H9 (cell line): ENCODE results near the gene ATP6V0A4. TPM values are rescaled to one million over a fixed set of nuclear protein-coding genes. Genes with fewer than 3 reads are reported as not detected.

Experiments used
- DNase-seq: peaks from one replicate; pipeline ENCODE4 v3.0.0-alpha.2; 2017
- H2AFZ ChIP-seq: one replicate; pipeline ENCODE4 v1.6.1; 2013; ENCODE audit warnings: mild to moderate bottlenecking, low read length, control low read depth, moderate library complexity
- H2AK5ac ChIP-seq: 2 replicates; pipeline ENCODE4 v1.6.1; 2013; ENCODE audit warnings: low read length, control low read depth, mixed read lengths; ENCODE audit not compliant: insufficient read length
- H2BK120ac ChIP-seq: one replicate; pipeline ENCODE4 v1.6.1; 2013; ENCODE audit warnings: low read depth, mild to moderate bottlenecking, low read length, control low read depth, inconsistent platforms; ENCODE audit not compliant: poor library complexity, severe bottlenecking
- H2BK12ac ChIP-seq: 2 replicates; pipeline ENCODE4 v1.6.1; 2013; ENCODE audit warnings: low read length, control low read depth, mixed read lengths, low read depth; ENCODE audit not compliant: insufficient read length
- H2BK15ac ChIP-seq: 2 replicates; pipeline ENCODE4 v1.6.1; 2013; ENCODE audit warnings: low read depth, low read length, control low read depth
- H2BK20ac ChIP-seq: one replicate; pipeline ENCODE4 v1.6.1; 2013; ENCODE audit warnings: low read depth, mild to moderate bottlenecking, low read length, control low read depth, inconsistent platforms; ENCODE audit not compliant: poor library complexity, severe bottlenecking
- H2BK5ac ChIP-seq: 2 replicates; pipeline ENCODE4 v1.6.1; 2013; ENCODE audit warnings: low read length, control low read depth, mixed read lengths; ENCODE audit not compliant: insufficient read length
- H3K14ac ChIP-seq: 2 replicates; pipeline ENCODE4 v1.6.1; 2013; ENCODE audit warnings: low read length, control low read depth; ENCODE audit not compliant: insufficient read depth
- H3K18ac ChIP-seq: 2 replicates; pipeline ENCODE4 v1.6.1; 2013; ENCODE audit warnings: low read depth, mild to moderate bottlenecking, mixed read lengths, low read length, control low read depth; ENCODE audit not compliant: insufficient read length
- H3K23ac ChIP-seq: 2 replicates; pipeline ENCODE4 v1.6.1; 2013; ENCODE audit warnings: low read length, control low read depth, mixed read lengths, low read depth; ENCODE audit not compliant: insufficient read length
- H3K23me2 ChIP-seq: 2 replicates; pipeline ENCODE4 v1.6.1; 2013; ENCODE audit warnings: low read depth, mild to moderate bottlenecking, mixed read lengths, low read length, control low read depth; ENCODE audit not compliant: insufficient read length, poor library complexity, severe bottlenecking
- H3K27ac ChIP-seq: 2 replicates; pipeline ENCODE4 v1.5.1; 2013; ENCODE audit warnings: low read length, control low read depth, mixed read lengths, low read depth; ENCODE audit not compliant: insufficient read length
- H3K27me3 ChIP-seq: 2 replicates; pipeline ENCODE4 v1.6.1; 2013; ENCODE audit warnings: low read length, control low read depth, inconsistent platforms; ENCODE audit not compliant: insufficient read depth
- H3K4ac ChIP-seq: 2 replicates; pipeline ENCODE4 v1.6.1; 2013; ENCODE audit warnings: low read depth, mild to moderate bottlenecking, control low read depth, inconsistent platforms, low read length, moderate library complexity
- H3K4me1 ChIP-seq: 2 replicates; pipeline ENCODE4 v1.6.1; 2013; ENCODE audit warnings: low read length, control low read depth, inconsistent platforms; ENCODE audit not compliant: insufficient read depth
- H3K4me2 ChIP-seq: 2 replicates; pipeline ENCODE4 v1.6.1; 2013; ENCODE audit warnings: low read length, control low read depth, mixed read lengths; ENCODE audit not compliant: insufficient read length, insufficient read depth
- H3K56ac ChIP-seq: 2 replicates; pipeline ENCODE4 v1.6.1; 2013; ENCODE audit warnings: low read depth, mild to moderate bottlenecking, mixed read lengths, low read length, control low read depth; ENCODE audit not compliant: insufficient read length
- H3K79me1 ChIP-seq: 2 replicates; pipeline ENCODE4 v1.6.1; 2013; ENCODE audit warnings: low read depth, mild to moderate bottlenecking, moderate library complexity, low read length, control low read depth, inconsistent platforms; ENCODE audit not compliant: insufficient read depth, poor library complexity, severe bottlenecking
- H3K79me2 ChIP-seq: 2 replicates; pipeline ENCODE4 v1.6.1; 2013; ENCODE audit warnings: low read length, control low read depth, inconsistent platforms; ENCODE audit not compliant: insufficient read depth
- H3K9ac ChIP-seq: 2 replicates; pipeline ENCODE4 v1.6.1; 2013; ENCODE audit warnings: low read length, control low read depth, mixed read lengths; ENCODE audit not compliant: insufficient read length; ENCODE audit errors: extremely low read depth
- H3K9me3 ChIP-seq: one replicate; pipeline ENCODE4 v1.6.1; 2013; ENCODE audit warnings: low read depth, low read length, inconsistent platforms; ENCODE audit not compliant: control insufficient read depth
- H3T11ph ChIP-seq: one replicate; pipeline ENCODE4 v1.6.1; 2013; ENCODE audit warnings: mild to moderate bottlenecking, low read length, control low read depth, inconsistent platforms
- H4K20me1 ChIP-seq: one replicate; pipeline ENCODE4 v1.6.1; 2013; ENCODE audit not compliant: control insufficient read depth, insufficient read length, insufficient read depth
- H4K5ac ChIP-seq: 2 replicates; pipeline ENCODE4 v1.6.1; 2013; ENCODE audit warnings: low read depth, mild to moderate bottlenecking, mixed read lengths, low read length, control low read depth; ENCODE audit not compliant: insufficient read length
- H4K8ac ChIP-seq: replicated peaks from 2 replicates; pipeline ENCODE4 v1.6.1; 2013; ENCODE audit warnings: low read length, control low read depth, mixed read lengths, low read depth; ENCODE audit not compliant: insufficient read length
- H4K91ac ChIP-seq: 2 replicates; pipeline ENCODE4 v1.6.1; 2013; ENCODE audit warnings: low read depth, mild to moderate bottlenecking, moderate library complexity, mixed read lengths, low read length, control low read depth; ENCODE audit not compliant: insufficient read length
- H3K27ac Mint-ChIP-seq, 3 experiments: 2 replicates in 2 of 3; 3 replicates in 1 of 3; pipeline ENCODE4 v1.8.0; 2020 to 2021; ENCODE audit warnings: mixed read lengths in 3 of 3, mild to moderate bottlenecking in 1 of 3, moderate library complexity in 1 of 3
- H3K27me3 Mint-ChIP-seq: 2 replicates; pipeline ENCODE4 v1.8.0; 2021; ENCODE audit warnings: low read depth, mild to moderate bottlenecking, moderate library complexity, mixed read lengths
- H3K36me3 Mint-ChIP-seq, 3 experiments: 2 replicates in 2 of 3; 3 replicates in 1 of 3; pipeline ENCODE4 v1.8.0; 2020 to 2021; ENCODE audit warnings: low read depth in 3 of 3, mixed read lengths in 3 of 3; ENCODE audit not compliant: insufficient read depth in 1 of 3
- H3K4me1 Mint-ChIP-seq, 2 experiments: 2 replicates each; pipeline ENCODE4 v1.8.0; 2020; ENCODE audit warnings: mixed read lengths in 2 of 2
- H3K4me3 Mint-ChIP-seq, 2 experiments: 2 replicates in 1 of 2; 3 replicates in 1 of 2; pipeline ENCODE4 v1.8.0; 2020 to 2021; ENCODE audit warnings: mild to moderate bottlenecking in 2 of 2, mixed read lengths in 2 of 2, moderate library complexity in 1 of 2
- H3K9me3 Mint-ChIP-seq, 2 experiments: 2 replicates in 1 of 2; 3 replicates in 1 of 2; pipeline ENCODE4 v1.8.0; 2020; ENCODE audit warnings: mild to moderate bottlenecking in 2 of 2, mixed read lengths in 2 of 2, moderate library complexity in 1 of 2
- WGBS: extraction: QIAGEN DNeasy Blood & Tissue Kit; methylation state at CpG from one replicate; pipeline ENCODE4 v1.1.7; 2013; ENCODE audit warnings: missing lambda C conversion rate, low lambda C conversion rate, mixed read lengths; ENCODE audit not compliant: insufficient read length; ENCODE audit errors: extremely low coverage; 5-methylcytosine and 5-hydroxymethylcytosine counted together
- total RNA-seq: library from RNA; stranded (reverse); gene quantifications from 2 replicates; pipeline ENCODE4 v1.2.1, GENCODE V29; 2021
- TF ChIP-seq, protein P1 (sequence below): fragments of 200-600 bp; sonication (generic); conservative IDR thresholded peaks from 3 replicates; pipeline ENCODE4 v1.8.0; 2021; ENCODE audit warnings: antibody characterized with exemption, mild to moderate bottlenecking

Gene ATP6V0A4
- total RNA-seq, 1 experiment from 2014 or later = 0.79 TPM

GRCh38 chr7:138665669-138666140 is 132.3 kb downstream of the ATP6V0A4 start:
- WGBS = no CpG with 5 or more reads among the region's 4 CpGs
- peaks cover 17% of the 10 kb centered on the region; the same call in 1 of the 2 replicates for H3K4me1 ChIP-seq

More at GRCh38 chr7:138665669-138666140, 132.3 kb downstream of the ATP6V0A4 start:
- Histone ChIP-seq H3K79me1 (no peaks in the 10 kb centered on the region), H3K23ac (no peak overlapping the region), H2BK5ac (no peak overlapping the region), H3K14ac (no peak overlapping the region), H2AK5ac (no peak overlapping the region), H2BK12ac (no peak overlapping the region), H2BK20ac (no peak overlapping the region), H3K4ac (no peak overlapping the region), H2AFZ (no peak overlapping the region), H2BK120ac (no peak overlapping the region), H3K27me3 (no peaks in the 10 kb centered on the region), H4K8ac (no peak overlapping the region), H3K23me2 (peaks cover 3% of the 10 kb centered on the region), H2BK15ac (no peak overlapping the region), H3K27ac (no peak overlapping the region), H4K5ac (no peak overlapping the region), H3K18ac (no peak overlapping the region), H3K4me2 (no peak overlapping the region), H3T11ph (no peak overlapping the region), H4K20me1 (no peaks in the 10 kb centered on the region), H3K56ac (no peak overlapping the region), H4K91ac (no peak overlapping the region), H3K9ac (no peak overlapping the region), H3K79me2 (no peaks in the 10 kb centered on the region), H3K9me3 (no peaks in the 10 kb centered on the region)
- Mint-ChIP-seq H3K9me3 (peaks cover 11 to 19% of the 10 kb centered on the region in 2 experiments), H3K27ac (no peak overlapping the region; a peak in 1 of 7 replicates), H3K4me1 (peaks cover 77 to 85% of the 10 kb centered on the region in 2 experiments), H3K4me3 (no peak overlapping the region; a peak in 1 of 5 replicates), H3K36me3 (peaks cover 0 to 17% (median 9%) of the 10 kb centered on the region in 3 experiments; a peak in 6 of 7 replicates), H3K27me3 (no peaks in the 10 kb centered on the region)
- TF ChIP-seq, protein P1, sequence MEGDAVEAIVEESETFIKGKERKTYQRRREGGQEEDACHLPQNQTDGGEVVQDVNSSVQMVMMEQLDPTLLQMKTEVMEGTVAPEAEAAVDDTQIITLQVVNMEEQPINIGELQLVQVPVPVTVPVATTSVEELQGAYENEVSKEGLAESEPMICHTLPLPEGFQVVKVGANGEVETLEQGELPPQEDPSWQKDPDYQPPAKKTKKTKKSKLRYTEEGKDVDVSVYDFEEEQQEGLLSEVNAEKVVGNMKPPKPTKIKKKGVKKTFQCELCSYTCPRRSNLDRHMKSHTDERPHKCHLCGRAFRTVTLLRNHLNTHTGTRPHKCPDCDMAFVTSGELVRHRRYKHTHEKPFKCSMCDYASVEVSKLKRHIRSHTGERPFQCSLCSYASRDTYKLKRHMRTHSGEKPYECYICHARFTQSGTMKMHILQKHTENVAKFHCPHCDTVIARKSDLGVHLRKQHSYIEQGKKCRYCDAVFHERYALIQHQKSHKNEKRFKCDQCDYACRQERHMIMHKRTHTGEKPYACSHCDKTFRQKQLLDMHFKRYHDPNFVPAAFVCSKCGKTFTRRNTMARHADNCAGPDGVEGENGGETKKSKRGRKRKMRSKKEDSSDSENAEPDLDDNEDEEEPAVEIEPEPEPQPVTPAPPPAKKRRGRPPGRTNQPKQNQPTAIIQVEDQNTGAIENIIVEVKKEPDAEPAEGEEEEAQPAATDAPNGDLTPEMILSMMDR = no peak
- no peak for DNase-seq
